KMS-11 (cell line): ENCODE results near the gene ITPKB.

Experiments
- H2AFZ ChIP-seq: fragments of 200-600 bp; sonication (generic); 2 replicates; pipeline ENCODE4 v1.6.1; 2016; ENCODE audit warnings: antibody characterized with exemption, mixed run types, low read depth
- H3K27ac ChIP-seq: fragments of 200-600 bp; sonication (generic); 2 replicates; pipeline ENCODE4 v1.6.1; 2016; ENCODE audit warnings: mild to moderate bottlenecking, mixed run types
- H3K27me3 ChIP-seq: fragments of 200-600 bp; sonication (generic); 2 replicates; pipeline ENCODE4 v1.6.1; 2017; ENCODE audit warnings: mild to moderate bottlenecking, low read depth, mixed run types, moderate library complexity; ENCODE audit not compliant: insufficient read depth
- H3K36me3 ChIP-seq: fragments of 200-600 bp; sonication (generic); 2 replicates; pipeline ENCODE4 v1.6.1; 2017; ENCODE audit warnings: mild to moderate bottlenecking, mixed run types; ENCODE audit not compliant: insufficient read depth
- H3K4me1 ChIP-seq: fragments of 200-600 bp; sonication (generic); 2 replicates; pipeline ENCODE4 v1.6.1; 2016; ENCODE audit warnings: mild to moderate bottlenecking, low read depth, mixed run types; ENCODE audit not compliant: poor library complexity, severe bottlenecking
- H3K4me2 ChIP-seq: fragments of 200-600 bp; sonication (generic); 2 replicates; pipeline ENCODE4 v1.7.0; 2016; ENCODE audit warnings: mild to moderate bottlenecking, mixed run types
- H3K4me3 ChIP-seq: fragments of 200-600 bp; sonication (generic); IDR thresholded peaks from 2 replicates; pipeline ENCODE4 v1.6.1; 2017; ENCODE audit warnings: low read depth, low read length, mixed read lengths; ENCODE audit not compliant: insufficient read depth
- H3K79me2 ChIP-seq: fragments of 200-600 bp; sonication (generic); 2 replicates; pipeline ENCODE4 v1.6.1; 2016; ENCODE audit warnings: low read depth, mixed run types; ENCODE audit not compliant: insufficient read depth
- H3K9ac ChIP-seq: fragments of 200-600 bp; sonication (generic); 2 replicates; pipeline ENCODE4 v1.6.1; 2016; ENCODE audit warnings: mild to moderate bottlenecking, mixed run types
- H4K20me1 ChIP-seq: fragments of 200-600 bp; sonication (generic); 2 replicates; pipeline ENCODE4 v1.6.1; 2016; ENCODE audit warnings: mild to moderate bottlenecking, mixed run types; ENCODE audit not compliant: insufficient read depth
- TF ChIP-seq, protein P1 (sequence below): fragments of 200-600 bp; sonication (generic); conservative IDR thresholded peaks from 2 replicates; pipeline ENCODE4 v1.6.1; 2017; ENCODE audit warnings: low read depth, mild to moderate bottlenecking, antibody characterized with exemption, low read length, moderate library complexity, mixed read lengths

The ITPKB gene

DNA sequence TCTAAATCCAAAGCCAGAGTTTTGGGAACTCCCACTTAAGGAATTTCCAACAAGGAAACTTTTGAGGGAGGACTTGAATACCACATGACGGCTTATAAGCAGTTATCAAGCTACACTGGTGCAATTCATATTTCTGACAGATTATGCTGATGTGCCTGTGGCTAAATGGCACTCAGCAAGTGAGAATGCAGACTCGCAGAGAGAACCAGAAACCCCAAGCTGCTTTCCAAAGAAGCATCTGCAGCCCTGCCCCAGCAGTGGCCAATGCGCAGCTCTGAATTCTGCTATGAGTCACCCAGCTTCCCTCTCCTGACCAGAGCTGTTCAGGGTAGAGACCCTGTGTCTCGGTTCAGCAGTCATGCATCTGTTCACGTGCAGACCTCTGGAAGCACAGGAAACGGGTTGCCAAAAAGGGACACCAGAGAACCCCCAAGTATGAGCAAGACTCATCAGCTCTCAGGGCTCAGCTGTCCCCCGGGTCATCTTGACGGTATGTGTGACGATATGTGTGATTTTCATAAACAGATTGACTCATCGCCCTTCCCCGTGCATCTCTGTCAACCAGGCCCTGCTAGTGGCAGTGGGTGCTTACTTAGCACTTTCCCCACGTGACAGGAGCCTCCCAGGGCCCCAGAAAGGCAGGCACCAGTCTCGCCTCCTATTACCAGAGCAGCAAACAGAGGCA lies 76.3 kb downstream of the ITPKB start:
- peaks cover 47% of the 10 kb centered on the region for H3K79me2 ChIP-seq
- H3K9ac ChIP-seq = peak overlapping the region; percentile 73
- peak overlapping the region; percentile 21; the same call in 1 of the 2 replicates for H2AFZ ChIP-seq
- TF ChIP-seq, protein P1, sequence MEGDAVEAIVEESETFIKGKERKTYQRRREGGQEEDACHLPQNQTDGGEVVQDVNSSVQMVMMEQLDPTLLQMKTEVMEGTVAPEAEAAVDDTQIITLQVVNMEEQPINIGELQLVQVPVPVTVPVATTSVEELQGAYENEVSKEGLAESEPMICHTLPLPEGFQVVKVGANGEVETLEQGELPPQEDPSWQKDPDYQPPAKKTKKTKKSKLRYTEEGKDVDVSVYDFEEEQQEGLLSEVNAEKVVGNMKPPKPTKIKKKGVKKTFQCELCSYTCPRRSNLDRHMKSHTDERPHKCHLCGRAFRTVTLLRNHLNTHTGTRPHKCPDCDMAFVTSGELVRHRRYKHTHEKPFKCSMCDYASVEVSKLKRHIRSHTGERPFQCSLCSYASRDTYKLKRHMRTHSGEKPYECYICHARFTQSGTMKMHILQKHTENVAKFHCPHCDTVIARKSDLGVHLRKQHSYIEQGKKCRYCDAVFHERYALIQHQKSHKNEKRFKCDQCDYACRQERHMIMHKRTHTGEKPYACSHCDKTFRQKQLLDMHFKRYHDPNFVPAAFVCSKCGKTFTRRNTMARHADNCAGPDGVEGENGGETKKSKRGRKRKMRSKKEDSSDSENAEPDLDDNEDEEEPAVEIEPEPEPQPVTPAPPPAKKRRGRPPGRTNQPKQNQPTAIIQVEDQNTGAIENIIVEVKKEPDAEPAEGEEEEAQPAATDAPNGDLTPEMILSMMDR = no peak
- no peaks in the 10 kb centered on the region for H3K36me3 ChIP-seq
- H4K20me1 ChIP-seq = no peaks in the 10 kb centered on the region
- peaks cover 71% of the 10 kb centered on the region for H3K4me1 ChIP-seq
- peak overlapping the region; percentile 91 for H3K4me2 ChIP-seq
- no peaks in the 10 kb centered on the region for H3K27me3 ChIP-seq
- H3K27ac ChIP-seq = peak overlapping the region; percentile 92
- peak overlapping the region; percentile 82 for H3K4me3 ChIP-seq

GRCh38 chr1:226661965-226662364 lies 77.1 kb downstream of the ITPKB start:
- H3K79me2 ChIP-seq = peaks cover 53% of the 10 kb centered on the region
- peaks cover 79% of the 10 kb centered on the region for H3K4me1 ChIP-seq
- H4K20me1 ChIP-seq = no peaks in the 10 kb centered on the region
- H3K4me3 ChIP-seq = peak overlapping the region; percentile 1
- peak overlapping the region; percentile 91 for H3K4me2 ChIP-seq
- TF ChIP-seq, protein P1 = no peak
- peak overlapping the region; percentile 92 for H3K27ac ChIP-seq
- H3K27me3 ChIP-seq = no peaks in the 10 kb centered on the region
- no peak overlapping the region for H2AFZ ChIP-seq
- peak overlapping the region; percentile 73; the same call in 1 of the 2 replicates for H3K9ac ChIP-seq
- no peaks in the 10 kb centered on the region for H3K36me3 ChIP-seq

DNA sequence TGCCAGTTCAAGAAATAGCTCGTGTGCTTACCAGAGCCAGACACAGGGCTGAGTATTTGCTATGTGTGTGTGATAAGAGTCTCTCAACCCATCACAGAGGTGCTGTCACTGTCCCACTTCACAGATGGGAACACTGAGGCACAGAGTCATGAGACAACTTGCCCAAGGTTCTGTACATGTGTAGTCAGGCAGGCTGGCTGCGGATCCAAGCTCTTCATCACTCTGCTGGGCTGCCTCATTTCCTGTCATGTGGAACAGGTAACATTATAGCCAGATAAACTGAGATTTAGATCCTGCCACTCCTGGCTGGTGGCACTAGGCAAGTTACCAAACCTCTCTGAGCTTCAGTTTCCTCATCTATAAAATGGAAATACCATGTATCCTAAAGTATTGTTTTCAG lies 77.8 kb downstream of the ITPKB start:
- no peak overlapping the region for H3K4me3 ChIP-seq
- no peaks in the 10 kb centered on the region for H3K36me3 ChIP-seq
- peaks cover 57% of the 10 kb centered on the region for H3K79me2 ChIP-seq
- H3K27me3 ChIP-seq = no peaks in the 10 kb centered on the region
- H3K4me1 ChIP-seq = peaks cover 86% of the 10 kb centered on the region
- H3K27ac ChIP-seq = peak overlapping the region; percentile 92
- TF ChIP-seq, protein P1 = no peak
- no peak overlapping the region for H2AFZ ChIP-seq
- peak overlapping the region; percentile 91 for H3K4me2 ChIP-seq
- H3K9ac ChIP-seq = peak overlapping the region; percentile 73; the same call in 1 of the 2 replicates
- no peaks in the 10 kb centered on the region for H4K20me1 ChIP-seq

GRCh38 chr1:226660410-226661182 lies 78.5 kb downstream of the ITPKB start:
- Histone ChIP-seq H2AFZ (no peak overlapping the region), H3K79me2 (peaks cover 63% of the 10 kb centered on the region), H3K36me3 (no peaks in the 10 kb centered on the region), H4K20me1 (no peaks in the 10 kb centered on the region), H3K27me3 (no peaks in the 10 kb centered on the region), H3K4me1 (peaks cover 93% of the 10 kb centered on the region), H3K4me3 (no peak overlapping the region), H3K9ac (no peak overlapping the region), H3K27ac (peak overlapping the region; percentile 92; the same call in 1 of the 2 replicates), H3K4me2 (peak overlapping the region; percentile 91; the same call in 1 of the 2 replicates)
- TF ChIP-seq, protein P1 = no peak
